HCT116 (cell line): ENCODE results near the gene DHDDS. TPM values are rescaled to one million over a fixed set of nuclear protein-coding genes. Genes with fewer than 3 reads are reported as not detected.

Experiments used
- ATAC-seq: fragments of 200-7000 bp; cut with Tn5 transposase; 2 replicates; pipeline ENCODE4 v1.9.1; 2020; ENCODE audit warnings: mild to moderate bottlenecking, moderate library complexity
- BruUV-seq: library from RNA; stranded (reverse); fragments of 400-500 nt; replicated peaks from 2 replicates; lab custom pipeline; 2021; lab: Mats Ljungman, UMichigan
- CTCF ChIA-PET: fragments of 300-600 bp; sonication (Branson Sonifier 250); formaldehyde crosslinking; loops from one replicate; lab custom pipeline; 2021; ENCODE audit warnings: antibody characterized with exemption; lab: Charles Lee
- POLR2A ChIA-PET: fragments of 300-600, 350-600 bp; sonication (Branson Sonifier 250); formaldehyde crosslinking; loops from one replicate; lab custom pipeline; 2021; ENCODE audit warnings: antibody characterized with exemption; lab: Charles Lee
- RAD21 ChIA-PET, 2 experiments: fragments of 300-600 bp; sonication (Branson Sonifier 250); formaldehyde crosslinking; loops; one replicate each; lab custom pipeline; 2023; ENCODE audit warnings: low total read pairs in 2 of 2; ENCODE audit not compliant: uncharacterized antibody in 2 of 2, unreplicated experiment in 2 of 2, low non-redundant PET in 1 of 2; lab: Charles Lee
- DNase-seq: peaks from one replicate; pipeline ENCODE4 v3.0.0-alpha.2; 2010; ENCODE audit warnings: low read depth, low spot score
- H2AFZ ChIP-seq: fragments of 200-600 bp; shearing (Covaris generic), sonication (generic); 2 replicates; pipeline ENCODE4 v1.6.1; 2017; ENCODE audit warnings: low read depth, mixed run types, mixed read lengths, antibody characterized with exemption, low read length; ENCODE audit not compliant: poor library complexity, severe bottlenecking
- H3K27ac ChIP-seq: 2 replicates; pipeline ENCODE4 v1.5.1; 2012; ENCODE audit warnings: low read depth, low read length
- H3K27me3 ChIP-seq: fragments of 200-600 bp; sonication (generic); 2 replicates; pipeline ENCODE4 v1.6.1; 2016; ENCODE audit warnings: mixed run types, low read length, mixed read lengths; ENCODE audit not compliant: insufficient read depth
- H3K36me3 ChIP-seq, 2 experiments: fragments of 200-500 bp in 1 of 2; fragments of 200-600 bp in 1 of 2; sonication (Bioruptor generic) in 1 of 2; sonication (generic) in 1 of 2; 2 replicates each; pipeline versions ENCODE4 v1.5.1 to v1.6.1; 2014 to 2016; ENCODE audit warnings: low read length in 2 of 2, inconsistent platforms in 1 of 2, mixed read lengths in 1 of 2, mixed run types in 1 of 2; ENCODE audit not compliant: insufficient read depth in 2 of 2, control insufficient read depth in 1 of 2
- H3K4me1 ChIP-seq, 2 experiments: fragments of 200-600 bp in 1 of 2; sonication (generic) in 1 of 2; 2 replicates each; pipeline versions ENCODE4 v1.5.1 to v1.6.1; 2012 to 2017; ENCODE audit warnings: low read length in 2 of 2, inconsistent platforms in 1 of 2, mild to moderate bottlenecking in 1 of 2, mixed read lengths in 1 of 2, mixed run types in 1 of 2, moderate library complexity in 1 of 2; ENCODE audit not compliant: insufficient read depth in 2 of 2, control insufficient read depth in 1 of 2
- H3K4me2 ChIP-seq: fragments of 200-600 bp; sonication (generic); 2 replicates; pipeline ENCODE4 v1.6.1; 2017; ENCODE audit warnings: mixed run types, low read length, mixed read lengths
- H3K4me3 ChIP-seq, 2 experiments: fragments of 200-600 bp in 1 of 2; sonication (generic) in 1 of 2; replicated peaks in 1 of 2; 2 replicates each; pipeline ENCODE4 v1.5.1; 2011 to 2016; ENCODE audit warnings: low read length in 2 of 2, control low read depth in 1 of 2, low read depth in 1 of 2, mild to moderate bottlenecking in 1 of 2, mixed read lengths in 1 of 2, mixed run types in 1 of 2
- H3K79me2 ChIP-seq: fragments of 200-600 bp; sonication (generic); 2 replicates; pipeline ENCODE4 v1.6.1; 2017; ENCODE audit warnings: mild to moderate bottlenecking, mixed run types, low read length, moderate library complexity, mixed read lengths; ENCODE audit not compliant: insufficient read depth
- H3K9ac ChIP-seq: fragments of 200-600 bp; sonication (generic); 2 replicates; pipeline ENCODE4 v1.6.1; 2016; ENCODE audit warnings: low read length, mixed read lengths
- H3K9me2 ChIP-seq: fragments of 200-600 bp; sonication (generic), shearing (Covaris generic); 2 replicates; pipeline ENCODE4 v1.6.1; 2017; ENCODE audit warnings: mixed run types, mild to moderate bottlenecking, moderate library complexity; ENCODE audit not compliant: insufficient read depth
- H3K9me3 ChIP-seq, 2 experiments: fragments of 200-500 bp in 1 of 2; fragments of 200-600 bp in 1 of 2; sonication (Bioruptor generic) in 1 of 2; sonication (generic) in 1 of 2; 2 replicates each; pipeline ENCODE4 v1.6.1; 2014 to 2017; ENCODE audit warnings: low read length in 2 of 2, mixed read lengths in 2 of 2, inconsistent platforms in 1 of 2, low read depth in 1 of 2, mild to moderate bottlenecking in 1 of 2, mixed run types in 1 of 2, moderate library complexity in 1 of 2; ENCODE audit not compliant: control insufficient read depth in 1 of 2, insufficient read depth in 1 of 2
- H4K20me1 ChIP-seq: fragments of 200-600 bp; sonication (generic), shearing (Covaris generic); 2 replicates; pipeline ENCODE4 v1.6.1; 2017; ENCODE audit warnings: mixed run types, mild to moderate bottlenecking, moderate library complexity; ENCODE audit not compliant: insufficient read depth
- CBX3 ChIP-seq: IDR thresholded peaks from 2 replicates; pipeline ENCODE4 v1.6.1; 2012; ENCODE audit warnings: low read depth
- ELF1 ChIP-seq: IDR thresholded peaks from 2 replicates; pipeline ENCODE4 v1.6.1; 2012; ENCODE audit warnings: low read depth, borderline replicate concordance
- FOSL1 ChIP-seq: IDR thresholded peaks from 2 replicates; pipeline ENCODE4 v1.6.1; 2012; ENCODE audit warnings: low read depth
- SIN3A ChIP-seq: IDR thresholded peaks from 2 replicates; pipeline ENCODE4 v1.6.1; 2012; ENCODE audit warnings: low read depth
- SP1 ChIP-seq: IDR thresholded peaks from 2 replicates; pipeline ENCODE4 v1.6.1; 2012; ENCODE audit warnings: low read depth
- SRF ChIP-seq: IDR thresholded peaks from 2 replicates; pipeline ENCODE4 v1.6.1; 2012; ENCODE audit warnings: low read depth
- TCF7L2 ChIP-seq: IDR thresholded peaks from 2 replicates; pipeline ENCODE4 v1.7.0; 2011; ENCODE audit warnings: borderline replicate concordance, inconsistent platforms; ENCODE audit not compliant: insufficient read depth, insufficient read length; ENCODE audit errors: extremely low read depth
- YY1 ChIP-seq: IDR thresholded peaks from 2 replicates; pipeline ENCODE4 v1.6.1; 2011; ENCODE audit warnings: low read length, low read depth, moderate library complexity, mild to moderate bottlenecking; ENCODE audit not compliant: insufficient replicate concordance; ENCODE audit errors: extremely low read depth
- ZFX ChIP-seq: fragments of 450-650 bp; IDR thresholded peaks from 2 replicates; pipeline ENCODE4 v1.6.1; 2017
- ZNF274 ChIP-seq: fragments of 200-500 bp; sonication (Bioruptor generic); IDR thresholded peaks from 2 replicates; pipeline ENCODE4 v1.6.1; 2014; ENCODE audit warnings: mild to moderate bottlenecking, low read depth, low read length, inconsistent platforms
- intact Hi-C: fragments of 100-400 bp; cut with micrococcal nuclease; formaldehyde crosslinking; loops from 2 replicates; pipeline ENCODE4 v1.10.0; 2022
- total RNA-seq: library from RNA; stranded (reverse); gene quantifications from one replicate; pipeline ENCODE4 v1.2.1, GENCODE V29; 2021; ENCODE audit not compliant: unreplicated experiment
- TF ChIP-seq, protein P1 (sequence below): IDR thresholded peaks from 2 replicates; pipeline ENCODE4 v1.6.1; 2012
- TF ChIP-seq, protein P2 (sequence below): IDR thresholded peaks from 2 replicates; pipeline ENCODE4 v1.6.1; 2012; ENCODE audit warnings: low read depth
- TF ChIP-seq, protein P3 (sequence below): IDR thresholded peaks from 2 replicates; pipeline ENCODE4 v1.6.1; 2012

DHDDS gene
- total RNA-seq, 1 experiment from 2014 or later, result 46.0 TPM

DNA sequence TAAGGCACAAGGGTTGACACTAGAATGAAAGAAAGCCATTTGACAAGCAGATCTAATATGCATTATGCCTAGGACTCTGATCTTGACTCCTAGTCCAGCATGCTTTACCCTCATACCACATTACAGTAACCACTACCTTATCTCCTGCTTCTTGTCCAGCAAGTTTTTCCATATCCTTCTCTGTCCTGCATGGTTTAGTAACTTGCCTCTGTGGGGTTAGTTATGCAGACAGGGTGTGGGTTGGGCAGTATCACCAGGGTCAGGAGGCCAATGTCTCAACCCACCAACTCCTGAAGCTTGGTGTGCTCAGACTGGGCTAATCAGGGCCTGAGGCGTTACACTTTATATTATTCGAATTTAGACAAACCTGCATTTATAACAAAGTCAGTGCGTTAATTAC is 18.8 kb downstream of the DHDDS start:
- ChIA-PET RAD21 (no interaction called here), POLR2A (no interaction called here), CTCF (no interaction called here)
- no peak for DNase-seq
- intact Hi-C loops, result no loop called here
- H3K4me2 ChIP-seq, result no peak overlapping the region
- H3K36me3 ChIP-seq, result peaks cover 15 to 17% of the 10 kb centered on the region in 2 experiments; a peak in 3 of 4 replicates
- H2AFZ ChIP-seq, result no peak overlapping the region
- no peaks in the 10 kb centered on the region for H3K79me2 ChIP-seq
- H3K4me3 ChIP-seq, result no peak overlapping the region
- H3K27me3 ChIP-seq, result no peaks in the 10 kb centered on the region
- no peak for ATAC-seq
- H4K20me1 ChIP-seq, result no peaks in the 10 kb centered on the region
- no peaks in the 10 kb centered on the region for H3K9me3 ChIP-seq
- no peak overlapping the region for H3K9ac ChIP-seq
- no TSS peak for BruUV-seq
- no peaks in the 10 kb centered on the region for H3K9me2 ChIP-seq
- H3K4me1 ChIP-seq, result no peaks in the 10 kb centered on the region
- TF ChIP-seq, protein P1, sequence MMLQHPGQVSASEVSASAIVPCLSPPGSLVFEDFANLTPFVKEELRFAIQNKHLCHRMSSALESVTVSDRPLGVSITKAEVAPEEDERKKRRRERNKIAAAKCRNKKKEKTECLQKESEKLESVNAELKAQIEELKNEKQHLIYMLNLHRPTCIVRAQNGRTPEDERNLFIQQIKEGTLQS, result no peak
- no peak for TF ChIP-seq CBX3
- no peak overlapping the region for H3K27ac ChIP-seq

DNA sequence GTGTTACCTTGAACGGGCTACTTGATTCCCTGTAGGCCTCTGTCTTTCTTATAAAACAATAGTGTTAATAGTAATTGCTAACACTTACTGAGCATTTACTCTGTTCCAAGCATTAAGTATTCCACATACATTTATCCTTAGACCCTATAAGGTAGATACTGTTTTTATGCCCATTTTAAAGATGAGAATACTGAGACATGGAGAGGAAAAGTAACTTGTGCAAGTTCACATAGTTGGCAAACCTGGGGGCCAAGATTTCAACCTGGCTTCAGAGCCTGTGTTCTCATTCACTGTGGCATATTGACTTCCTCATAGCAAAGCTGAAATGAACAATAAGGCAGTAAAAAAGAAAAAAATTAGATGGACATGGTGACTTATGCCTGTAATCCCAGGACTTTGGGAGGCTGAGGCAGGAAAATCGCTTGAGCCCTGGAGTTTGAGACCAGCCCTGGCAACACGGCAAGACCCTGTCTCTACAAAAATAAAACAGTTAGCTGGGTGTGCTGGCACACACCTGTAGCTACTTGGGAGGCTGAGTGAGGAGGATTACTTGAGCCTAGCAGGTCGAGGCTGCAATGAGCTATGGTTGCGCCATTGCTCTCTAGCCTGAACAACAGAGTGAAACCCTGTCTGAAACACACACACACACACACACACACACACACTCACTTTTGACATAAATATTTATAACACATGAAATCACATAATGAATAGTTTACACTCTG is 20.5 kb downstream of the DHDDS start:
- H3K36me3 ChIP-seq, result peaks cover 6 to 16% of the 10 kb centered on the region in 2 experiments; a peak in 3 of 4 replicates
- BruUV-seq, result no TSS peak
- H3K79me2 ChIP-seq, result no peaks in the 10 kb centered on the region
- H3K4me1 ChIP-seq, result no peaks in the 10 kb centered on the region
- H3K9me3 ChIP-seq, result no peaks in the 10 kb centered on the region
- H2AFZ ChIP-seq, result no peak overlapping the region
- no peaks in the 10 kb centered on the region for H3K27me3 ChIP-seq
- no peaks in the 10 kb centered on the region for H4K20me1 ChIP-seq
- intact Hi-C loops, result no loop called here
- H3K9me2 ChIP-seq, result no peaks in the 10 kb centered on the region
- ATAC-seq (no peak), DNase-seq (no peak)
- H3K9ac ChIP-seq, result no peak overlapping the region
- ChIA-PET POLR2A (no interaction called here), RAD21 (interaction anchor here in 1 of 2 experiments (0.6 kb wide), 1 partner anchor 458 kb away, joined by 3 read pairs; no protein-coding TSS in a partner anchor), CTCF (no interaction called here)
- no peak overlapping the region for H3K4me3 ChIP-seq
- no peak overlapping the region for H3K27ac ChIP-seq
- H3K4me2 ChIP-seq, result no peak overlapping the region
- no peak for TF ChIP-seq YY1
- TF ChIP-seq SIN3A, result no peak
- no peak for TF ChIP-seq ZNF274
- no peak for TF ChIP-seq SRF
- TF ChIP-seq ZFX, result no peak
- no peak for TF ChIP-seq ELF1
- TF ChIP-seq, protein P2, sequence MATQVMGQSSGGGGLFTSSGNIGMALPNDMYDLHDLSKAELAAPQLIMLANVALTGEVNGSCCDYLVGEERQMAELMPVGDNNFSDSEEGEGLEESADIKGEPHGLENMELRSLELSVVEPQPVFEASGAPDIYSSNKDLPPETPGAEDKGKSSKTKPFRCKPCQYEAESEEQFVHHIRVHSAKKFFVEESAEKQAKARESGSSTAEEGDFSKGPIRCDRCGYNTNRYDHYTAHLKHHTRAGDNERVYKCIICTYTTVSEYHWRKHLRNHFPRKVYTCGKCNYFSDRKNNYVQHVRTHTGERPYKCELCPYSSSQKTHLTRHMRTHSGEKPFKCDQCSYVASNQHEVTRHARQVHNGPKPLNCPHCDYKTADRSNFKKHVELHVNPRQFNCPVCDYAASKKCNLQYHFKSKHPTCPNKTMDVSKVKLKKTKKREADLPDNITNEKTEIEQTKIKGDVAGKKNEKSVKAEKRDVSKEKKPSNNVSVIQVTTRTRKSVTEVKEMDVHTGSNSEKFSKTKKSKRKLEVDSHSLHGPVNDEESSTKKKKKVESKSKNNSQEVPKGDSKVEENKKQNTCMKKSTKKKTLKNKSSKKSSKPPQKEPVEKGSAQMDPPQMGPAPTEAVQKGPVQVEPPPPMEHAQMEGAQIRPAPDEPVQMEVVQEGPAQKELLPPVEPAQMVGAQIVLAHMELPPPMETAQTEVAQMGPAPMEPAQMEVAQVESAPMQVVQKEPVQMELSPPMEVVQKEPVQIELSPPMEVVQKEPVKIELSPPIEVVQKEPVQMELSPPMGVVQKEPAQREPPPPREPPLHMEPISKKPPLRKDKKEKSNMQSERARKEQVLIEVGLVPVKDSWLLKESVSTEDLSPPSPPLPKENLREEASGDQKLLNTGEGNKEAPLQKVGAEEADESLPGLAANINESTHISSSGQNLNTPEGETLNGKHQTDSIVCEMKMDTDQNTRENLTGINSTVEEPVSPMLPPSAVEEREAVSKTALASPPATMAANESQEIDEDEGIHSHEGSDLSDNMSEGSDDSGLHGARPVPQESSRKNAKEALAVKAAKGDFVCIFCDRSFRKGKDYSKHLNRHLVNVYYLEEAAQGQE, result no peak
- TF ChIP-seq, protein P3, sequence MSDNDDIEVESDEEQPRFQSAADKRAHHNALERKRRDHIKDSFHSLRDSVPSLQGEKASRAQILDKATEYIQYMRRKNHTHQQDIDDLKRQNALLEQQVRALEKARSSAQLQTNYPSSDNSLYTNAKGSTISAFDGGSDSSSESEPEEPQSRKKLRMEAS, result no peak
- no peak for TF ChIP-seq TCF7L2
- TF ChIP-seq, protein P1, result no peak
- no peak for TF ChIP-seq FOSL1
- no peak for TF ChIP-seq SP1
- TF ChIP-seq CBX3, result no peak
